Stimulated activated CD8-positive, alpha-beta memory T cell treated with anti-CD3 and anti-CD28 coated beads, Interleukin-7, amount 100 ng/mL, for 24 hours (primary cell): ENCODE results near the gene CNGB1.
"Not testable (repeated sequence)": the region's sequence is repeated elsewhere in the genome, so short reads cannot be mapped to it uniquely, and the experiment has no call there.

Experiments used
- DNase-seq: peaks from one replicate; pipeline ENCODE4 v3.0.0-alpha.2; 2020; ENCODE audit warnings: low read depth

CNGB1 gene

GRCh38 chr16:57952909-57953308 is 18.0 kb downstream of the CNGB1 start:
- DNase-seq = no peak

- DNase-seq = no peak
Measured at GRCh38 chr16:57951204-57951960, 19.5 kb downstream of the CNGB1 start.

DNA sequence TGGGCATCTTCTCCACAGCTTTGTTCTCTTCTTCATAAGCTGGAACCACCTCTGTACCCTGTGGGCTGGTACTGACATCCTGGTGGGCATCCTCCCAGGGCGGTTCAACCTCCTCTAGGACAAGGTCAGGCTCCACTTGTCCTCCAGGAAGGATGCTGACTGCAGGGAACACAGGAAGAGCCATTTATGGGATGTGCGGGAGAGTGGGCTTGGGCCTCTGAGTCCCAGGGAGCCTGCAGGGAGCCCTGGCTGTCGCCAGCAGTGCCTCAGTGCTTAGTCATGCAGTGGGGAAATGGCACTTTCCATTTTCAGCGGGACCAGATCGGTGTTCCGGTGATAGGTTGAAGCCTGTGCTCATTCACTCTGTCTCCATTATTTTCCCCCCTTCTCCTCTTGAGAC is 20.5 kb downstream of the CNGB1 start:
- no peak for DNase-seq

DNA sequence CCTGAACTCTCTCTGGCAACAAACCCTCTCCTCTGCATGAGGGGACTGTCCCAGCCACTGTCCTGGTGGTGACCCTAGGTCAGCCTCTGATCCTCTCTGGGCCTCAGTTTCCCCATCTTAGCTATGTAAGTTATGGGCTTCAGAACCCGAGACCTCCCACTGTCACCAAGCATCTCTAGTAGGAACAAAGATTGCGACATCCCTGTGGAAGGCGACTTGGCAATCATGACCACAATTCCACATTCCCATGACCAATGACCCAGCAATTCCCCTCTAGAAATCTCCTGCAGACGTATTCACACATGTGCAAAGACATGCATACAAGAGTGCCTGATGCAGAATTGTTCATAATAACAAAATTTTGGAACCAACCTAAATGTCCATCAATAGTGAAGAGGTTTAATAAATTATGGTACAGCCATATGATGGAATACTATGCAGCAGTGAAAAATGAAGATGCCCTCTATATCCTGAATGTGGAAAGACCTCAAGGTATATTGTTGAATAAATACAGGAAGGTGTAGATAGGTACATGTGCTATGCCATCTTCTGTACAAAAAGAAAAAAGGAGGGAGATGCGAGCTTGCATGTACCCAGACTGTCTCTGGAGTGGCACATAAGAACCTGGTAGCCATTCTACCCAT is 21.2 kb downstream of the CNGB1 start:
- no peak for DNase-seq

DNA sequence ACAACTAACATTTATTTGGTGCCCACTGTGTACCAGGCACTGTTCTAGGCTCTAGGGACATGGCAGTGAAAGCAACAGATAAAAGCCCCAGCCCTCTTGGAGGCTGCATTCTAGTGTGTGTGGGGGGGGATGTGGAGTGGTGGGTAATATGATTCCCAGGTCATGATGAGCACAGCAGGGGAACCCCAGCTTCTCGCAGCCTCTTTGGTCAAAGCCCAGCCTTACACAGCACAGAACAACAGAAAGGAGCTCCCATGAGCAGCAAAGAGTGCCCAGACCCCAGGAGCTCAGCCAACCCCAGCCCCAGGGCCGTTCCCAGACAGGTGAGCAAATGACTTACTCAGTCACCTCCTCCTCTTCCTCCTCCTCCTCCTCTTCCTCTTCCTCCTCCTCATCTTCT is 21.9 kb downstream of the CNGB1 start:
- no peak for DNase-seq

DNA sequence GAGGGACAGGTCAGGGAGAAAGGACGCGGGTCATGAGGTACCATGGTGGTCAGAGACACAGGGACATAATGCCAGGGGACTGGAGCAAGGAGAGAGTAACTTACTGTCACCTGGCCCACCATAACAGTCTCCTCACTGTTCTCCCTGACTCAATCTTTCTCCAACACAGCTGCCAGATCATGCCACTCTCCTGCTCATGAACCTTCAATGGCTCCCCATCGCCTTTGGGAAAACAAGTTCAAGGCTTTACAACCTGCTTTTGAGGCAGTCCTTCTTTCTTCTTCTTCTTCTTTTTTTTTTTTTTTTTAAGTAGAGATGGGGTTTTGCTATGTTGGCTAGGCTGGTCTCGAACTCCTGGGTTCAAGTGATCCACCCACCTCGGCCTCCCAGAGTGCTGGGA is 22.9 kb downstream of the CNGB1 start:
- no peak for DNase-seq

DNA sequence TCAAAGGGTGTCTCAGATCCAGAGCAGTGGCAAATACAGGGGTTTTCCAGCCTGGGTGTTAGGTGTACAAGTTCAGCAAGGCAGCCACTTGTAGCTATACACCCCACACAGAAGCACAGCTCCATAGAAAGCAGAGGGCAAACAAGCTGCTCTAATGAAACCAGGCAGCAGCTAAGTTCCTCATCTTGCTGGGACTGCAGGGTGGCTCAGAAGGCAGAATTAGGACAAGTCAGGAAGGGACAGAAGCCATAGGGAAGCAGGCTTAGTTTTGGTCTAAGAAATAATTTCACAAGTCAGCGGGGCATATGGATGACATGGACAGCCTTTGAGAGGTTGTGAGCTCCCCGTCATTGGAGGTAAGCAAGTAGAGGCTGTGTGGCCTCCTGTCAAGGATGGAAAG is 23.7 kb downstream of the CNGB1 start:
- DNase-seq = no peak

DNA sequence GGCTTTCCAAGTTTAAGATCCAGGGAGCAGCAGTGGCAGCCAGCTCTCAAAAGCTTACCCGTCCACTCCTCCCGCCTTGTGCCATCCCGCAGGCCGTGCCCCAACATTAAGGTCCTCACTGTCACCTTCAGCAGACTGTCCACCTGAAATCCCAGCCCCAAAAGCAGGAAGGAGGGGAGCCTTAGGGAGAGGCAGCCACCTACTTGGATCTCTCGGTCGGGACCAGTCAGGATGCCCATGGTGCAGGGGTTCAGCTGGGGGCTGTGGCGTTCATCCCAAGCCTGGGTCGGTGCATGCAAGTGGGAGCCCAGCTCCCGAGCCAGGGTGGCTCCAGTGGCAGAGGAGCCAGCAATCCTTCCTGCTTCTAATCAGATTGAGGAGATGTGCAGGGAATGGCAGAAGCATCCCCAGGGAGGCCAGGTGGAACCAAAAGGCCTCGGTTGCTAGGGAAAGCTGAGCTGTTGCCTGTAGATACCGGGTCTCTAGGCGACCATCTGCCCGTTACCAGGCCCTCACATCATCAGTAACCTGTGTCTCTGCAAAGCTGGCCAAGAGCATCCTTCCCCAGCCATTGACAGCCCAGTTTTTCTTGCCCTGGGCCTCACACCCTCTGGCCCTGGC is 24.6 kb downstream of the CNGB1 start:
- no peak for DNase-seq

DNA sequence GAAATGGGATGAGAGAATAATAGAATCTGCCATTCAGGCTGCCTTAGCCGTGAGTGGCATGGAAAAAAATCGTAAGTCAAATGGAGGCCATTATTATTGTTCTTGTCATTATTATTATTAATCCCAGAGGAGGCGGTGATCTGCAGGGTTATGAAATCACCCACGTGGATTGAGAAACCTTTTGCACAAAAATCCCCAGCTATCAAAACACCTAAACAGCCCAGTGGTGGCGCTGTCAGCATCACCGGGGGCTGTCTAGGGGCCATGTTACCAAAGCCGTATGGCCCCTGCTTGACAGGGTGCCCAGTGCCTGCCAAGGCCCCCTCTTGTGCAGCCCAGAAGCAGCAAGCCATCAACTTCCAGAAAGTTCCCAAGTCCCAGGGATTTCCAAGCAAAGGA is 25.2 kb downstream of the CNGB1 start:
- no peak for DNase-seq

DNA sequence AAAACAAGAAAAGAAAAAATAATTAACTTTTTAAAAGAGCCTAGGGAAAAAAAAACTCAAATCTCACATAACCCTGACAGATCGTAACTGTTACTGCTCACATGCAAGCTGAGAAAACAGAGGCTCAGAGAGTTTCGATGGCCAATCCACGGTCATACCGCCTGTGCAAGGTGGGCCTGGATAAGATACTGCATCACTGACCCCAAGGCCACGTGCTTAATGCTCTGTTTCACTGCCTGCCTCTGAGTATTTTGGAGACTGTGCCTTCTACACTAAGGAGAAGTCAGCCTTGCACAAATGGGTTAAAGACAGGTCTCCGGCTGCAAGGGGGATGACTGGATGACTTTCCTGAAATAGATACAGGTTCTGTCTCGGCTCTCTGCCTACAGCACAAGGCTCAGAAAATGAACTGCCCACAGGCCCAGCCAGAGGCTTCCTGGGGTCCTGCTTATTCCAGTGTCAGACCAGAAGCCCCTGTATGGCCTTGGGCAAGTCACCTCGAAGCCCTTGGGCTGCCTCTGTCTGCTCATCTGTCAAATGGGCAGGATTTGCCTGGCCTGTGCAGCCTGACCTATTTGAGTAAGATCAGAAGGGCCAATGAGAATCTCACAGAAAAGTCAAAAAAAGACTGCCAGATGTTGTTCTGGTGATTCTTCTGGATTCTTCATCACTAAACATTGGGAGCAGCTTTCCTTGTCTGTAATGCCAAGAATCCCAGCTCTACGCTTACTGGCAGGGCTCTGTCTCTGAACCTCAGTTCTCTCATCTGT is 25.8 kb downstream of the CNGB1 start:
- no peak for DNase-seq

DNA sequence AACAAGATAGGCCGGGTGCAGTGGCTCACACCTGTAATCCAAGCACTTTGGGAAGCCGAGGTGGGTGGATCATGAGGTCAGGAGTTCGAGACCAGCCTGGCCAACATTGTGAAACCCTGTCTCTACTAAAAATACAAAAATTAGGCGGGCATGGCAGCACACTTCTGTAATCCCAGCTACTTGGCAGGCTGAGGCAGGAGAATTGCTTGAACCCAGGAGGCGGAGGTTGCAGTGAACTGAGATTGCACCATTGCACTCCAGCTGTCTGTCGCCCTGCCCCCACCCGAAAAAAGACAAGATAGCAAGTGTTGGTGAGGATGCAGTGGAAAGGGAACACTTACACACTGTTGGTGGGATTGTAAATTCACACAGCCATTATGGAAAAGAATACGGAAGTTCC is 27.5 kb downstream of the CNGB1 start:
- not testable (repeated sequence) for DNase-seq

- not testable (repeated sequence) for DNase-seq
Measured at GRCh38 chr16:57941901-57942300, 29.0 kb downstream of the CNGB1 start.

- no peak for DNase-seq
Measured at GRCh38 chr16:57941016-57941664, 29.8 kb downstream of the CNGB1 start.

DNA sequence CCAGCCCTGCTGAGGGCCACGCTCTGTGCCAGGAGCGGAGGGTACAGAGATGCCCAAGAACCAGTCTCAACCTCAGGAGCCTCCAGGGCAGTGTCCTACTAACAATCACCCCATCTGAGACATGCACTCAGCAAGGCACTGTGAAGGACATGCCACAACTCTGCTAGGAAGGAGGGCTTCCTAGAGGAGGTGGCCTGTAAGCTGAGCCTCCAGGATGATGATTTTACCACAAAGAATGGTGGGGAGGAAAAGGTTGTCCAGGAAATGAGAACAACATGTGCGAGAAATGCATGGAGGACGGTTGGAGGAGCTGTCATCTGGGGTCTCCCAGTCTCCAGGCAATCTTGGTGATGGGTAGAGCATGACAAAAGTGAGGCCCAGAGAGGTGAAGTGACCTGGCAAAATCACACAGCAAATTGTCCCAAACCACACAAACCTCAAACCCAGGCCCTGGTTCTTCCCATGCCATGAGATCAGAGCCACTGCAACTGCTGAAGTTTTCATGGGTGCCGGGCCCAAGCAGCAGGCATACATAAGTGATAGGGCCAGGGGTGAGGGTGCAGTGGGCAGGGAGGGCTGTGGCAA is 30.5 kb downstream of the CNGB1 start:
- no peak for DNase-seq

DNA sequence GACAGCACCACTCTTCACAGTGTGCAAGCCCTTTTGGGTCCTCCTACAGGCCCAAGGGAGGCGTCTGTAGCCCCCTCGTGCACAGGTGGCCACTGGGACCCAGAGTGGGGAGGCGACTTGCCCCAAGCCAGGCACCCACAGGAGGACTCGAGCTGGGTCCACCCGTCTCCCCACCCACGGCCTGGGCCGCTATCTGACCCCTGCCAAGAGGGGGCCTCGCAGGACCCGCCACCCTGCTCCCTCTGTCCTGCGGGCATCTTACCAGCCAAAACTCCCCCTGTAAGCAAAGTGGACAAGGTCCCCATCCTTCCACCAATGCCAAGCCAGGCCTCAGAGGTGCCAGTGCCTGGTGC is 31.1 kb downstream of the CNGB1 start:
- no peak for DNase-seq

GRCh38 chr16:57938936-57939871 is 31.7 kb downstream of the CNGB1 start:
- no peak for DNase-seq

DNA sequence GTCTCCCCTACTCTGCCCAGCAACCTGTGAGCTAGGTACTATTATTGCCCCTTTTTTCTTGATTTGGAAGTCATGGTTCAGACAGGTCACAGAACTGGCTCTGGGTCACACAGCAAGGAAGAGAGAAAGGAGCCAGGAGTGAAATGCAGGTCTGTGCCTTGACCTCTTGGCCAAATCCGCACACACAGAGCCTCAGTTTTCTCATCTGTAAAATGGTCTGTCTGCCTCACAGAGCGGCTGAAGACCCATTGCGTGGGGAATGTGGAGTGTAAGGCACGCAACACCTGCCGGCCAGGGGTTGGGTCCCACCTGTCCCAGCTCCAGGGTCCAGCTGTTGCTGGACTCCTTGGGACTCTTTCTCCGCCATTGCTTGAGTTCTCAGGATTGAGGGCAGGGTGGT is 32.4 kb downstream of the CNGB1 start:
- DNase-seq = no peak

DNA sequence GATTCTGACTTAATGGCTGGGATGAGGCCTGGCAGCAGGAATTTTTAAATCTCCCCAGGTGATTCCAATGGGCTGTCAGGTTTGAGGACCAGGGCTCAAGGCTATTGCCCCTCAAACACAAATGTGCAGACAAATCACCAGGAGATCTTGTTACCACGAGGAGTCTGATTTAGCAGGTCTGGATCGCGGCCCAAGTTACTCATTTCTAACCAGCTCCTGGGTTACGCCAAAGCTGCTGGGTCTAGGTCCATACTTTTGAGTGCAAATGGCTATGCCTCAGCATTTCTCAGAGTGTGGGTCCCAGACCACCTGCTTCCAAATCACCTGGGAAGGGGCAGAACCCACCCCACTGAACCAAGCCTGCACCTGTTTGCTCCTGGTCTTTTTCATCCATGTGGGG is 33.1 kb downstream of the CNGB1 start:
- DNase-seq = no peak

- no peak for DNase-seq
Measured at GRCh38 chr16:57935904-57936303, 35.0 kb downstream of the CNGB1 start.

DNA sequence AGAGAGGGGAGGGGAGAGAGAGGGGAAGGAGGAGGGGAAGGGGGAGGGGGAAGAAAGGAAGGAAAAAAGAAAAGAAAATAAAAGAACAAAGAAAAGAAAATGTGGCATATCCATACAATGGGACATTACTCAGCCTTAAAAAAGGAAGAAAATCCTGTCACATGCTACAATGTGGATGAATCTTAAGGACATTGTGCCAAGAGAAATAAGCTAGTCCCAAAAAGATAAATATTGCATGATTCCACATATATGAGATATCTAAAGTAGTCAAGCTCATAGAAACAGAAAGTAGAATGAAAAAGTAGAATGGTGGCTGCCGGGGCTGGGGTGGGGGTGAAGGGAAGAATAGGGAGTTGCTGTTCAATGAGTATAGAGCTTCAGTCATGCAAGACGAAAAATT is 40.4 kb downstream of the CNGB1 start:
- DNase-seq = no peak

DNA sequence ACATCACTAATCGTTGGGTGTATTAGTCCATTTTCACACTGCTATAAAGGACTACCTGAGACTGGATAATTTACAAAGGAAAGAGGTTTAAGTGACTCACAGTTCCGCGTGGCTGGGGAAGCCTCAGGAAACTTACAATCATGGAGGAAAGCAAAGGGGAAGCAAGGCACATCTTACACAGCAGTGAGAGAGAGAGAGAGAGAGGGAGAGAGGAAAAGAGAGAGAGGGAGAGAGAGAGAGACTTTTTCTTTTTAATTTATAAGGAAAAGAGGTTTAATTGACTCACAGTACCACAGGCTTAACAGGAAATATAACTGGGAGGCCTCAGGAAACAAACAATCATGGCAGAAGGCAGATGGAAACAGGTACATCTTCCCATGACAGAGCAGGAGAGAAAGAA is 41.7 kb downstream of the CNGB1 start:
- DNase-seq = no peak
